Measurements from ENCODE around the gene PRPSAP2. TPM values are rescaled to one million over a fixed set of nuclear protein-coding genes. Genes with fewer than 3 reads are reported as not detected.

The PRPSAP2 gene
- total RNA-seq, 1 donor from 2014 or later = 50.6 TPM

DNA sequence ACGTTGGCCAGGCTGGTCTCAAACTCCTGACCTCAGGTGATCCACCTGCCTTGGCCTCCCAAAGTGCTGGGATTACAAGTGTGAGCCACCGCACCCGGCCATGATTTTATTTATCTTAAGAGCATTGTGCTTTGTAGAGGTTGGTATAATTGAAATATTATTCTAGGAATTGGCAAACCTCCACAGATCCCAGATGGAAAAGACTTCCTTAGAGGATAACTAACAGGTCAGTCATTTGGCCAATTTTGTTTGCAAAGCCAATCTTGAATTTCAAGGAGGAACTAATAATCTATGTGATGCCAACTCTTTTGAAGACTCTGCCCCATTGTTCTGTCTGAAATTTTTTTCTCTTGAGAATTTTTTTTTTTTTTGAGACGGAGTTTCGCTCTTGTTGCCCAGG lies 47.3 kb downstream of the PRPSAP2 start:
- no peak overlapping the region for H3K4me3 ChIP-seq (ENCODE audit: insufficient read depth, low read depth, low read length)
- no peak overlapping the region for H3K27ac ChIP-seq (ENCODE audit: low read depth, low read length)
- H3K4me2 ChIP-seq (ENCODE audit: low read length) = no peak overlapping the region
- no peaks in the 10 kb centered on the region for H3K9me3 ChIP-seq (ENCODE audit: insufficient read depth, low read depth, low read length)
- peaks cover 9% of the 10 kb centered on the region for H3K36me3 ChIP-seq (ENCODE audit: insufficient read depth, low read length)
- H3K36me3 Mint-ChIP-seq (ENCODE audit: low read depth, unreplicated experiment) = peaks cover 26% of the 10 kb centered on the region
- no peaks in the 10 kb centered on the region for H3K27me3 Mint-ChIP-seq (ENCODE audit: low read depth, unreplicated experiment)
- no peak overlapping the region for H2AFZ ChIP-seq (ENCODE audit: low read depth, low read length)
- FAIRE-seq = no peak
- no peaks in the 10 kb centered on the region for H3K27me3 ChIP-seq (ENCODE audit: insufficient read depth, low read length)
- H3K4me1 Mint-ChIP-seq (ENCODE audit: low read depth, unreplicated experiment) = peaks cover 11% of the 10 kb centered on the region
- H3K4me1 ChIP-seq (ENCODE audit: insufficient read depth, low read length) = no peaks in the 10 kb centered on the region
- H3K79me2 ChIP-seq (ENCODE audit: insufficient read depth, low read length) = no peaks in the 10 kb centered on the region
- H3K4me3 Mint-ChIP-seq (ENCODE audit: unreplicated experiment) = no peak overlapping the region
- H3K9me3 Mint-ChIP-seq (ENCODE audit: unreplicated experiment) = no peaks in the 10 kb centered on the region
- H3K9ac ChIP-seq (ENCODE audit: low read length) = no peak overlapping the region
- no peak for DNase-seq (ENCODE audit: low read depth)
- TF ChIP-seq EZH2 (IDR thresholded peaks at IDR 0.05; ENCODE audit: insufficient read depth, low read length) = no peak
- TF ChIP-seq, protein P1, sequence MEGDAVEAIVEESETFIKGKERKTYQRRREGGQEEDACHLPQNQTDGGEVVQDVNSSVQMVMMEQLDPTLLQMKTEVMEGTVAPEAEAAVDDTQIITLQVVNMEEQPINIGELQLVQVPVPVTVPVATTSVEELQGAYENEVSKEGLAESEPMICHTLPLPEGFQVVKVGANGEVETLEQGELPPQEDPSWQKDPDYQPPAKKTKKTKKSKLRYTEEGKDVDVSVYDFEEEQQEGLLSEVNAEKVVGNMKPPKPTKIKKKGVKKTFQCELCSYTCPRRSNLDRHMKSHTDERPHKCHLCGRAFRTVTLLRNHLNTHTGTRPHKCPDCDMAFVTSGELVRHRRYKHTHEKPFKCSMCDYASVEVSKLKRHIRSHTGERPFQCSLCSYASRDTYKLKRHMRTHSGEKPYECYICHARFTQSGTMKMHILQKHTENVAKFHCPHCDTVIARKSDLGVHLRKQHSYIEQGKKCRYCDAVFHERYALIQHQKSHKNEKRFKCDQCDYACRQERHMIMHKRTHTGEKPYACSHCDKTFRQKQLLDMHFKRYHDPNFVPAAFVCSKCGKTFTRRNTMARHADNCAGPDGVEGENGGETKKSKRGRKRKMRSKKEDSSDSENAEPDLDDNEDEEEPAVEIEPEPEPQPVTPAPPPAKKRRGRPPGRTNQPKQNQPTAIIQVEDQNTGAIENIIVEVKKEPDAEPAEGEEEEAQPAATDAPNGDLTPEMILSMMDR (IDR thresholded peaks at IDR 0.05; ENCODE audit: insufficient read depth, low read depth, low read length) = no peak
- peaks cover 4% of the 10 kb centered on the region for H4K20me1 ChIP-seq (ENCODE audit: insufficient read depth, low read length)
- no peak overlapping the region for H3K27ac Mint-ChIP-seq (ENCODE audit: unreplicated experiment)

DNA sequence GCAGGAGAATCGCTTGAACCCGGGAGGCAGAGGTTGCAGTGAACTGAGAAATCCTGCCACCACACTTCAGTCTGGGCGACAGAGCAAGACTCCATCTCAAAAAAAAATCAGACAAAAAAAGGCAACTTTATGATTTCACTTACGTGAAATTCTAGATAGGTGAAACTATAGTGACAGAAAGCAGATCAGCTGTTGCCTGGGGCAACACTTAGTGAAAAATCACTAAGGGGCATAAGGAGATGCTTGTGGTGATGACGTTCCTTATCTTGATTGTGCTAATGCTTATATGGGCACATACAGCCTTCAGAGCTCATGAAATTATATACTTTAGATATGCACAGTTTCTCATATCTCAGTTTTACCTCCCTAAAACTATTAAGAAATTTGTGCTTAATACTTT lies 52.4 kb downstream of the PRPSAP2 start:
- Mint-ChIP-seq H3K4me1 (ENCODE audit: low read depth, unreplicated experiment) (no peaks in the 10 kb centered on the region), H3K36me3 (ENCODE audit: low read depth, unreplicated experiment) (peaks cover 27% of the 10 kb centered on the region)

DNA sequence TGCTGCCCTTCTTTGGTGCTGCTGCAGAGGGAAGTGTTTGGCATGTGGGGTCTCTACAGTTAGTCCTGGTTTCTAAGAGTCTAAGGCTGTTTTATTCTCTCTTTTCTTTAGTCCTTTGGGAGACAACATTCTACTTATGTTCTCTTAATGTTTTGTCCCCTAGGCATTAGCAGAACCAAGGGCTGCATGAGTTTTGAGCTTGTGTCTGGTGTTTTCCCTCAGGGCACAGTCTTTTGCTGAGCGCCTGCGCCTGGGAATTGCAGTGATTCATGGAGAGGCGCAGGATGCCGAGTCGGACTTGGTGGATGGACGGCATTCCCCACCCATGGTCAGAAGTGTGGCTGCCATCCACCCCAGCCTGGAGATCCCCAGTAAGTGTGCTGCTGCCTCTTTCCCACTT lies 53.0 kb downstream of the PRPSAP2 start:
- no peak overlapping the region for H3K27ac Mint-ChIP-seq (ENCODE audit: unreplicated experiment)
- H3K4me1 Mint-ChIP-seq (ENCODE audit: low read depth, unreplicated experiment) = no peaks in the 10 kb centered on the region
- Histone ChIP-seq H4K20me1 (ENCODE audit: insufficient read depth, low read length) (no peaks in the 10 kb centered on the region), H3K27ac (ENCODE audit: low read depth, low read length) (no peak overlapping the region), H3K36me3 (ENCODE audit: insufficient read depth, low read length) (peaks cover 9% of the 10 kb centered on the region), H3K9ac (ENCODE audit: low read length) (no peak overlapping the region), H3K27me3 (ENCODE audit: insufficient read depth, low read length) (no peaks in the 10 kb centered on the region), H2AFZ (ENCODE audit: low read depth, low read length) (no peak overlapping the region), H3K79me2 (ENCODE audit: insufficient read depth, low read length) (no peaks in the 10 kb centered on the region), H3K4me2 (ENCODE audit: low read length) (no peak overlapping the region), H3K4me1 (ENCODE audit: insufficient read depth, low read length) (no peaks in the 10 kb centered on the region), H3K9me3 (ENCODE audit: insufficient read depth, low read depth, low read length) (no peaks in the 10 kb centered on the region), H3K4me3 (ENCODE audit: insufficient read depth, low read depth, low read length) (no peak overlapping the region)
- FAIRE-seq (no peak), DNase-seq (ENCODE audit: low read depth) (no peak)
- no peaks in the 10 kb centered on the region for H3K27me3 Mint-ChIP-seq (ENCODE audit: low read depth, unreplicated experiment)
- peaks cover 1% of the 10 kb centered on the region for H3K9me3 Mint-ChIP-seq (ENCODE audit: unreplicated experiment)
- no peak overlapping the region for H3K4me3 Mint-ChIP-seq (ENCODE audit: unreplicated experiment)
- H3K36me3 Mint-ChIP-seq (ENCODE audit: low read depth, unreplicated experiment) = peaks cover 27% of the 10 kb centered on the region
- no peak for TF ChIP-seq EZH2 (IDR thresholded peaks at IDR 0.05; ENCODE audit: insufficient read depth, low read length)

More for the DNA sequence above, 52.4 kb downstream of the PRPSAP2 start:
- Histone ChIP-seq H3K27me3 (ENCODE audit: insufficient read depth, low read length) (no peaks in the 10 kb centered on the region), H3K9me3 (ENCODE audit: insufficient read depth, low read depth, low read length) (no peaks in the 10 kb centered on the region), H3K4me1 (ENCODE audit: insufficient read depth, low read length) (no peaks in the 10 kb centered on the region), H3K9ac (ENCODE audit: low read length) (no peak overlapping the region), H3K4me2 (ENCODE audit: low read length) (no peak overlapping the region), H4K20me1 (ENCODE audit: insufficient read depth, low read length) (no peaks in the 10 kb centered on the region), H3K79me2 (ENCODE audit: insufficient read depth, low read length) (no peaks in the 10 kb centered on the region), H2AFZ (ENCODE audit: low read depth, low read length) (no peak overlapping the region), H3K4me3 (ENCODE audit: insufficient read depth, low read depth, low read length) (no peak overlapping the region), H3K27ac (ENCODE audit: low read depth, low read length) (no peak overlapping the region), H3K36me3 (ENCODE audit: insufficient read depth, low read length) (peaks cover 9% of the 10 kb centered on the region)
- Mint-ChIP-seq H3K27me3 (ENCODE audit: low read depth, unreplicated experiment) (no peaks in the 10 kb centered on the region), H3K4me3 (ENCODE audit: unreplicated experiment) (no peak overlapping the region), H3K9me3 (ENCODE audit: unreplicated experiment) (peaks cover under 1% of the 10 kb centered on the region), H3K27ac (ENCODE audit: unreplicated experiment) (no peak overlapping the region)
- FAIRE-seq (no peak), DNase-seq (ENCODE audit: low read depth) (no peak)
- TF ChIP-seq, protein P1 (IDR thresholded peaks at IDR 0.05; ENCODE audit: insufficient read depth, low read depth, low read length) = no peak
- no peak for TF ChIP-seq EZH2 (IDR thresholded peaks at IDR 0.05; ENCODE audit: insufficient read depth, low read length)
